ENCODE data around the gene SLC11A2.

The SLC11A2 gene

DNA sequence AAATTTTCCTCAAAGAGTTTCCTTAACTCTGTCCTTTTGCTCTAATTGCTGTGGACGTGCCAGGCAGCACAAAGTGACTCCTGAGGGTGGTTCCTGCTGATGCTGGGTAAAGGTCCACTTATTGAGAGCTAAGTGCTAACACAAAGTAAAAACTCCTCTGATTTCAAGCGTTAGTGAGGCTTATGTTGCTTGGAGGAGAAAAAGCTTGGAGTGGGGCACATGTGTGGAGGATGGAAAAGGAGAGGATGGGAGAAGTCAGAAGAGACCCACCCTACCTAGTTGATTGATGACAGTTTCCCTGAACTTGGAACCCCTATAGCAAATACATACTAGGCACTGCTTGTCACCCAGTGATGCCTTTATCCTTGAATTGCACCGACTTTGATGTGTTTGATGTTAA, 10.1 kb upstream of the SLC11A2 start:
- Histone ChIP-seq H3K4me2 (ENCODE audit: low read length) (no peak overlapping the region), H3K4me3 (ENCODE audit: low read length) (no peak overlapping the region), H3K27ac (ENCODE audit: low read depth, low read length) (no peak overlapping the region), H3K79me2 (ENCODE audit: control insufficient read depth, low read length) (no peaks in the 10 kb centered on the region), H3K9me3 (ENCODE audit: control insufficient read depth, insufficient read depth, low read length) (no peaks in the 10 kb centered on the region), H3K27me3 (ENCODE audit: control insufficient read depth, low read length) (no peaks in the 10 kb centered on the region), H3K9me2 (replicated peaks; ENCODE audit: control insufficient read depth, low read length) (no peaks in the 10 kb centered on the region), H3F3A (ENCODE audit: control insufficient read depth, insufficient read depth) (no peaks in the 10 kb centered on the region), H3K4me1 (ENCODE audit: control insufficient read depth, low read length) (no peaks in the 10 kb centered on the region), H4K20me1 (ENCODE audit: control insufficient read depth, insufficient read depth, low read depth, low read length) (no peaks in the 10 kb centered on the region), H3K36me3 (ENCODE audit: control insufficient read depth, low read length) (no peaks in the 10 kb centered on the region)
- TF ChIP-seq, protein P1, sequence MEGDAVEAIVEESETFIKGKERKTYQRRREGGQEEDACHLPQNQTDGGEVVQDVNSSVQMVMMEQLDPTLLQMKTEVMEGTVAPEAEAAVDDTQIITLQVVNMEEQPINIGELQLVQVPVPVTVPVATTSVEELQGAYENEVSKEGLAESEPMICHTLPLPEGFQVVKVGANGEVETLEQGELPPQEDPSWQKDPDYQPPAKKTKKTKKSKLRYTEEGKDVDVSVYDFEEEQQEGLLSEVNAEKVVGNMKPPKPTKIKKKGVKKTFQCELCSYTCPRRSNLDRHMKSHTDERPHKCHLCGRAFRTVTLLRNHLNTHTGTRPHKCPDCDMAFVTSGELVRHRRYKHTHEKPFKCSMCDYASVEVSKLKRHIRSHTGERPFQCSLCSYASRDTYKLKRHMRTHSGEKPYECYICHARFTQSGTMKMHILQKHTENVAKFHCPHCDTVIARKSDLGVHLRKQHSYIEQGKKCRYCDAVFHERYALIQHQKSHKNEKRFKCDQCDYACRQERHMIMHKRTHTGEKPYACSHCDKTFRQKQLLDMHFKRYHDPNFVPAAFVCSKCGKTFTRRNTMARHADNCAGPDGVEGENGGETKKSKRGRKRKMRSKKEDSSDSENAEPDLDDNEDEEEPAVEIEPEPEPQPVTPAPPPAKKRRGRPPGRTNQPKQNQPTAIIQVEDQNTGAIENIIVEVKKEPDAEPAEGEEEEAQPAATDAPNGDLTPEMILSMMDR (IDR thresholded peaks at IDR 0.05; ENCODE audit: low read depth, low read length, poor library complexity, severe bottlenecking): no peak
- TF ChIP-seq EZH2phosphoT487 (IDR thresholded peaks at IDR 0.05; ENCODE audit: borderline replicate concordance, low read length): no peak

DNA sequence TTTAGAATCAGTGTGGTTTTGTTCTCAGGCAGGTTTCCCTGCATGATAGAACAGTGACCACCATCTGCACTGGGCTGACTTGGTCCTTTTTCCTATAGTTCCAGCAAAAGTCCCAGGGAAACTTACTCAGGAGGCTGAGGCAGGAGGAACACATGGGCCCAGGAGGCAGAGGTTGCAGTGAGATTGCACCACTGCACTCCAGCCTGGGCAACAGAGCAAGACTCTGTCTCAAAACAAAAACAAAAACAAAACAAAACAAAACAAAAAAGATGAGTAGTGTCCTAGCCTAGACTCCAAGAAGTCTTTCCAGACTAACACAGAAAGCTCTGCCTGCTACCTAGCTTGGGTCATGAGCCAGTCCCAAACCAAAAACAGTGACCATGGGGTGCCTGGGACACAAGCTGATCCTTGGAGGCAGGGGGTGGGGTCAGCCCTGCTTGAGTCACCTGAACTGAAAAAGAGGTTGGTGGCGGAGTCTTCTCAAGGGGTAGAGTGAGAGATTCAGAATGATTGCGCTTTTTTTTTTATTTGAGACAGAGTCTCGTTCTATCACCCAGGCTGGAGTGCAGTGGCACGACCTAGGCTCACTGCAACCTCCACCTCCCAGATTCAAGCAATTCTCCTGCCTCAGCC, 7.4 kb upstream of the SLC11A2 start:
- H3K9me2 ChIP-seq (replicated peaks; ENCODE audit: control insufficient read depth, low read length): no peaks in the 10 kb centered on the region
- H3K27ac ChIP-seq (ENCODE audit: low read depth, low read length): no peak overlapping the region
- no peaks in the 10 kb centered on the region for H3K36me3 ChIP-seq (ENCODE audit: control insufficient read depth, low read length)
- H4K20me1 ChIP-seq (ENCODE audit: control insufficient read depth, insufficient read depth, low read depth, low read length): no peaks in the 10 kb centered on the region
- H3K9me3 ChIP-seq (ENCODE audit: control insufficient read depth, insufficient read depth, low read length): no peaks in the 10 kb centered on the region
- H3K4me3 ChIP-seq (ENCODE audit: low read length): no peak overlapping the region
- H3K4me1 ChIP-seq (ENCODE audit: control insufficient read depth, low read length): peaks cover 5% of the 10 kb centered on the region
- peaks cover 1% of the 10 kb centered on the region; the same call in 1 of the 2 replicates for H3K27me3 ChIP-seq (ENCODE audit: control insufficient read depth, low read length)
- TF ChIP-seq, protein P1 (IDR thresholded peaks at IDR 0.05; ENCODE audit: low read depth, low read length, poor library complexity, severe bottlenecking): no peak
- TF ChIP-seq EZH2phosphoT487 (IDR thresholded peaks at IDR 0.05; ENCODE audit: borderline replicate concordance, low read length): no peak
- H3F3A ChIP-seq (ENCODE audit: control insufficient read depth, insufficient read depth): no peaks in the 10 kb centered on the region
- H3K4me2 ChIP-seq (ENCODE audit: low read length): no peak overlapping the region
- no peaks in the 10 kb centered on the region for H3K79me2 ChIP-seq (ENCODE audit: control insufficient read depth, low read length)

DNA sequence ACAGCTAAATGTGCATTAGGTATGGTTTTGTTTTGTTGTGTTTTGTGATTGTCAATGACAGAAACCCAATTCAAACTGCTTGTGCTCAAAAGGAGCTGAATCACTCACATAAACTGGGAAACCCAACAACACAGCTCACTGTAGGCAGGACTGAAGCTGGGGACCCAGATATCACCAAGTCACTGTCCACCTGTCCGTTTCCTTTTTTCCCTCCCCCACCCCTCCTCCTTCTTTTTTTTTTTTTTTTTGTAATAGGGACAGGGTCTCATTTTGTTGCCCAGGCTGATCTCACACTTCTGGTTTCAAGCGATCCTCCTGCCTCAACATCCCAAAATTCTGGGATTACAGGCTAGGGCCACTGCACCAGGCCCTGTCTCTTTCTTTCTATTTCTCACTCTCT, 6.9 kb upstream of the SLC11A2 start:
- Histone ChIP-seq H3K27me3 (ENCODE audit: control insufficient read depth, low read length) (peaks cover 5% of the 10 kb centered on the region; the same call in 1 of the 2 replicates), H3K4me3 (ENCODE audit: low read length) (no peak overlapping the region), H3K79me2 (ENCODE audit: control insufficient read depth, low read length) (no peaks in the 10 kb centered on the region), H3K9me2 (replicated peaks; ENCODE audit: control insufficient read depth, low read length) (no peaks in the 10 kb centered on the region), H3K36me3 (ENCODE audit: control insufficient read depth, low read length) (no peaks in the 10 kb centered on the region), H3K9me3 (ENCODE audit: control insufficient read depth, insufficient read depth, low read length) (no peaks in the 10 kb centered on the region), H3K27ac (ENCODE audit: low read depth, low read length) (no peak overlapping the region), H3K4me1 (ENCODE audit: control insufficient read depth, low read length) (peaks cover 6% of the 10 kb centered on the region), H3K4me2 (ENCODE audit: low read length) (no peak overlapping the region), H3F3A (ENCODE audit: control insufficient read depth, insufficient read depth) (peaks cover under 1% of the 10 kb centered on the region; the same call in 1 of the 2 replicates), H4K20me1 (ENCODE audit: control insufficient read depth, insufficient read depth, low read depth, low read length) (no peaks in the 10 kb centered on the region)
- no peak for TF ChIP-seq EZH2phosphoT487 (IDR thresholded peaks at IDR 0.05; ENCODE audit: borderline replicate concordance, low read length)
- TF ChIP-seq, protein P1 (IDR thresholded peaks at IDR 0.05; ENCODE audit: low read depth, low read length, poor library complexity, severe bottlenecking): no peak
